ENCODE data around the gene SCNN1B.
"Not testable (repeated sequence)": the region's sequence is repeated elsewhere in the genome, so short reads cannot be mapped to it uniquely, and the experiment has no call there.

Gene SCNN1B

DNA sequence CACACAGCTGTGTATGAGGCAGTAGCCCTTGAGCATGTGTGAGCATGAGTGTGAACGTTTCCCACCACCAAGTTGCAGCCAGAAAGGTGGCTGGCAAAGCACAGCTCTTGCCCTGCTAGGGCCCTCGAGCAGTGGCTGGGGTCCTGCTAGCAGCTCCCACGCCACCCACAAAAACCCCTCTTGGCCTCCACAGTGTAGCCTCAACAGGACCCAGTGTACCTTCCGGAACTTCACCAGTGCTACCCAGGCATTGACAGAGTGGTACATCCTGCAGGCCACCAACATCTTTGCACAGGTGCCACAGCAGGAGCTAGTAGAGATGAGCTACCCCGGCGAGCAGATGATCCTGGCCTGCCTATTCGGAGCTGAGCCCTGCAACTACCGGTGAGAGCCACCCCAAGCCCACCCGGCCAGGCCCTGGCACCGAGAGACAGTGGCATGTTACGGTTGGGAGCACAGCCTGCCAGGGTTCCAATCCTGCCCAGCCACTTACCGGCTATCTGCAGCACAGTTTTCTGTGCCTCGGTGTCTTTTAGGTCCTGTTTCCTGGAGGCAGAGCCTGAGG lies 53.1 kb downstream of the SCNN1B start:
- DNase-seq (ENCODE audit: low spot score) = no peak

DNA sequence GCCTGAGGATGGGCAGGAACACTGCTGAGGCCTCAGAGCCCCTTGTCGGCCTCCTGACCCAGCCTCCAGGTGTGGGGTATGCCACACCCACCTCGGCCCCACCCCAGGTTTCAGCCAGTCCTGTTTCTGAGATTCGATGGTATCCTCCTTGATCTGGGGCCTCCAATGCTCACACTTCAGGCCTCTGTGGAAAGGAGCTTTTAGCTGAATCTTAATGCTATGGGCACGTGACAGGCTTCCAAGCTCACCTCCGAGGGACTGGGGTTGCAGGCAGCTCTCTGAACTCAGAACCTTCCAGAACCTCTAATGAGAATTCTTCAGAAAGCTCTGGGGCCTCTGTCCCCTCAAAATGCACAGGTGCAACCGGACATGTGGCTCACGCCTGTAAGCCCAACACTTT lies 54.8 kb downstream of the SCNN1B start:
- no peak for DNase-seq (ENCODE audit: low spot score)

DNA sequence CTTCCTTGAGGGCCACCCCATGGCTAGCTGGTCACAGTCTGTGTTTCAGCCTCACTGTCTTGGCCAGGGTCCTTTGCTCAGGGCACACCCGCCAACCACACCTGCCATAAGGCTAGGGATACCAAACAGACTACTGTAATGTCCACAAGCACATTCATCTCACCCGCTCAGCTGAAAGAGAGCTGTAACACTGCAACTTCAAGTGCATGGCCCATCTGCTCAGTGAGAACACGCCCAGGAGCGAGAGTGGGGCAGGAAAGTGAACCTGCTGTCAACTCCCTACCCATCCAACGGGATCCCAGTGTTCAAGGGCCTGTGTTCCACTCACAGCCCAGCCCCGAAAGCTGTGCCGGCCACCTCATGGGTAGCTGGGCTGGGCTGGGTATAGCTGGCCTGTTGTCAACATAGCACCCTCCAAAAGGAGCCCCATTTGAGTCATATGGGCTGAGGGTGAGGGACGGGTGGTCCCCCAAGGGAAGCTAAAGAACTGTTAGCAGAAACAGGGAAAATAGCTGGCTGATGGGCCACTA lies 55.7 kb downstream of the SCNN1B start:
- DNase-seq (ENCODE audit: low spot score) = no peak

DNA sequence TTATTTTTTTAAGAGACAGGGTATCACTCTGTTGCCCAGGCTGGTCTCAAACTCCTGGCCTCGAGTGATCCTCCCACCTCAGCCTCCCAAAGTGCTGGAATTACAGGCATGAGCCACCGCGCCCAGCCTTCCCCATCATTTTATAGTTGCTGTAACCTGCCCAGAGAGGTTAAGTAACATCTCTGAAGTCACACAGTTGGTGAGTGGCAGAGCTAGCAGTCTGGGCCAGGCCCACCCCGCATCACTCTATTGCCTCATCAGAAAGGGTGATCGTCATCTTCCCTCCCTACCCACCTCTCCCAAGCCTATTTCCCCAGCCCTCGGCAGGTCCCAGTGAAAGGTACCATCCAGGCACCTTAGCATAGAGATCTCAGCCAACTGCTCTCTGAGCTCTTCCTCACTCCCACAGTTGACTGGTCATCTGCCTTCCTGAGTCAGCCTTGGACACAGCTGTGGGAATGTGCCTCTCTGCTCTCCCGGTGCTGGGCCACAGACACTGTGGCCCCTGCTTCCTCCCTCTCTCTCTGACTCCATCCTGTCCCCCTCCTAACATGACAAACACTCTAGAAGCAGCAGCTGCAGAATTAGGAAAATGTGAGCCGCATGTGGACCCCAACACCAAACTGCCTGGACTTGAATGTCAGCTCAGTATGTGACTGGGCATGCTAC lies 57.1 kb downstream of the SCNN1B start:
- no peak for DNase-seq (ENCODE audit: low spot score)

DNA sequence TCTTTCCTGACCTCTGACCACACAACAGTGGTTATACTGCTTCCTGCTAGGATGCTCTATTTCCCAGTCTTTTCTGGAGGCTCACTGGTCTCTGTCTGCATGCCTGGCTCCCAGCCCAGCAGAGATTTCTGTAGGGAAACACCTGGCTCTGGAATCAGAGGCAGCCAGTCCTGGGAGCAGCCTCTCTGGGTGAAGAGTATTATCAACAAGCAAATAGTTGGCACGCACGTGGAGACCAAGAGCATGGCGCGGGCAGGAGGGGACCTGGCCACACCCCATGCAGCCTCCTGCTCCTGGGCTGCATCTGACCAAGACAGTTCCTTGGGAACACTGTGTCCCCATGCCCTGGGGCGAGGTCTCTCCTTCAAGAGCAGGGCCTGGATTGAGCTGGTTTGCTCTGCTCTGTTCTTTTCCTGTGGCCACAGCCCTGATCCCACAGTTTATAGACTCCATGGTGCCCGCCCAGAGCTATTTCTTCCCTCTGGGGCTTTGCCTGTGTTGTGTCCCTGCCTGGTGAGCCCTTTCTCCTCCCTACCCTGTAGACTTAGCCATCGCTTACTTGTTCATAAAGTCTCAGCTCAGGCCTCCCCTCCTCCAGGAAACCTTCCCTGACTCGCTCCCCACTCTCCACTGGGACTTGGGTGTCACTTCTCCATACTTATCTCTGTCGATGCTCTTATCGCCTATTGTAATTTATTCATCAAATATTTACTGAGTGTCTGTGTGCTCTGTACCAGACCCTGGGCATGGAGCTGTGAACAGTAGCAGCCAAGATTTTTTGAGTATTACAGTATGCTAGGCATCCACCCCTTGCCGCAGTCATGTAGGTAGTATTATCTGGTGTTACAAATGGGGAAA lies 60.6 kb downstream of the SCNN1B start:
- no peak for DNase-seq (ENCODE audit: low spot score)

DNA sequence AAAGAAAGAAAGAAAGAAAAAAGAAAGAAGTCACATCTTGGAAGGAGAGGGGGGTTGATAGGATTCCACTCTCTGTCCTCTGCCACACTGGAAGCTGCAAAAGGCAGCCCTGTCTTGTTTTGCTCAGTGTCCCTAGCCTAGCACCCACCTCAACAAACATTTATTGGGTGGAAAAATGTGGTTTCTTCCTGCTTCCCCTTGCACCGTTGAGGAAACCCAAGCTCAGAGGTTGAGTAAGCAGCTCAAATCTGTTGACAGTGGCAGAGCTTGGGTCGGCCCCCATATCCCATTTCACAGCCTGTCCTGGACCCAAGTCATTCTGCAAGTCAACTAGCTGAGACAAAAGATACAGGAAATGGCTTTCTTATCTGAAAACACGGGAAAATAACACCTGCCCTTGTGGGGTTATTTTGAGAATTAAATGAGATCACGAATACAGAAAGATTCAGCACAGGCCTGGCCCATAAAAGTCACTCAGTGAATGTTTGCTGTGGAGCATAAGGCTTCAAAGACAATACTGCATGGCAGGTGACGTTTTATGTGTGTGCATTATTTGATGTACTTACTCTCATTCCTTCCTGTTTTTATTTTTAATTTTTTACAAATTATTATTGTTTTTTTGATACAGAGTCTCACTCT lies 63.6 kb downstream of the SCNN1B start:
- no peak for DNase-seq (ENCODE audit: low spot score)

DNA sequence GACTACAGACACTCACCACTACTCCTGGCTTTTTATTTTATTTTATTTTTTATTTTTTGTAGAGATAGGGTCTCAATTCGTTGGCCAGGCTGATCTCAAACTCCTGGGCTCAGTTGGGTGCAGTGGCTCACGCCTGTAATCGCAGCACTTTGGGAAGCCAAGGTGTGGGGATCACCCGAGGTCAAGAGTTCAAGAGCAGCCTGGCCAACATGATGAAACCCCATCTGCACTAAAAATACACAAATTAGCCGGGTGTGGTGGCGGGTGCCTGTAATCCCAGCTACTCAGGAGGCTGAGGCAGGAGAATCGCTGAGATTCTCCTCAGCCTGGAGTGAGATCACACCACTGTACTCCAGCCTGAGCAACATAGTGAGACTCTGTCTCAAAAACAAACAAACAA lies 64.2 kb downstream of the SCNN1B start:
- not testable (repeated sequence) for DNase-seq (ENCODE audit: low spot score)

DNA sequence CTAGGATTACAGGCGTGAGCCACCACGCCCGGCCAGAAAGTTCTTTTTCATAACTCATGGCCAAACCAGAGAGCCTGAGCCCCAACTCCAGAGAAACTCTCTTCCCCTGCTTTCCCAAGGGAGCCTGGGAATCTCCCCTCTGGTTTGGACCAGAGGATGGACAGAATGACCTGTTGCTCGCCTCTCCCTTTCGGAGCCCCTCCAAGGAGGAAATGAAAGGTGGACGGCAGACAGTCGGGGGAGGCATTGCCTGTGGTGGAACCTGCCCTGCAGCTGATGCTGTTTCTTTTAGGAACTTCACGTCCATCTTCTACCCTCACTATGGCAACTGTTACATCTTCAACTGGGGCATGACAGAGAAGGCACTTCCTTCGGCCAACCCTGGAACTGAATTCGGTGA lies 65.5 kb downstream of the SCNN1B start:
- no peak for DNase-seq (ENCODE audit: low spot score)

DNA sequence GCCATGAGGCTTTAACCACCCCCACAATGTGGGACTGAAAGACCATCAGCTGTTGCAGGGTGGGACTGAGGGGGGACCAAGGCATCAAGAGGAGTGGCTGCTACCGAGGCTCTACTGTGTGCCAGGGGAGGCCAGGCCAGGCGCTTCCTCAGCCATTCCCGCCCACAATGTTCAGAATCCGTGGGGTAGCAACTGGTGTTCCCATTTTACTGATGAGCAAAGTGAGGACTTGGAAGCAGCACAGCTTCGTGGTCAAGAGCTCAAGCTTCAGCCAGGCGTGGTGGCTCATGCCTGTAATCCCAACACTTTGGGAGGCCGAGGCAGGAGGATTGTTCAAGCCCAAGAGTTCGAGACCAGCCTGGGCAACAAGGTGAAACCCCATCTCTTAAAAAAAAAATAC lies 65.9 kb downstream of the SCNN1B start:
- DNase-seq (ENCODE audit: low spot score) = no peak

DNA sequence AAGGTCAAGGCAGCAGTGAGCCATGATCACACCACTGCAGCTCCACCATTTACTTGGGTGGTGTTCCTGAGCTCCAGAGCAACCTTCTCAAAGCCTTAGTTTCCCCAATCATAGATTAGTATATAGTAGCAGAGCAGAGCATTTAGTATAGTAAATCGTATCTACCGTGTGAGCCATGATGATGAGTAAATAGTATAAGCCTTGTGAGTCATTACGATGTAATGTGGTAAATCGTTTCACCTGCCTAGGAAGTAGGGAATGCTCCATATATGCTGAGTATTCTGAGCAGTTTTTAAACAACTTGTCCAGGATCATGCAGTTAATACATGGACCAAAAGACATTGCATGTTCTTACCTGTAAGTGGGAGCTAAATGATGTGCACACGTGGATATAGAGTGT lies 66.4 kb downstream of the SCNN1B start:
- no peak for DNase-seq (ENCODE audit: low spot score)

DNA sequence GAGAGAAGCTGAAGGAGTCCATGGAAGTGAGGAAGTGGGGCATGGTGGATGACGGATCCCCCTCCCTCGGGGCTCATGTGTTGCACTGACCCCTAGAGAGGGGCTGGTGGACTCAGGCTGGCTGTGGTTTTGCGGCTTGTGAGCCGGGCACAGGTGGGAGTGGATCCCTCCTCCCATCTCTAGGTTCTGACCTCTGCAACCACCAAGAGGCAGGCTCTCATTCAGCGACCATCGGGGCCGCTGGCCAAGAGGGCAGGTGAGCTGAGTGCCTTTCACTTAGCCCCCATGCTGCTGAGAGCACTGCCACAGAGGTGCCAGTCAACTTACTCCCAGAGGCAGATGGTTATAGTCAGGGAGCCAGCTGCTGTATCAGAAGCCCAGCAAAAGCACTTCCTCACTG lies 67.3 kb downstream of the SCNN1B start:
- DNase-seq (ENCODE audit: low spot score) = no peak

DNA sequence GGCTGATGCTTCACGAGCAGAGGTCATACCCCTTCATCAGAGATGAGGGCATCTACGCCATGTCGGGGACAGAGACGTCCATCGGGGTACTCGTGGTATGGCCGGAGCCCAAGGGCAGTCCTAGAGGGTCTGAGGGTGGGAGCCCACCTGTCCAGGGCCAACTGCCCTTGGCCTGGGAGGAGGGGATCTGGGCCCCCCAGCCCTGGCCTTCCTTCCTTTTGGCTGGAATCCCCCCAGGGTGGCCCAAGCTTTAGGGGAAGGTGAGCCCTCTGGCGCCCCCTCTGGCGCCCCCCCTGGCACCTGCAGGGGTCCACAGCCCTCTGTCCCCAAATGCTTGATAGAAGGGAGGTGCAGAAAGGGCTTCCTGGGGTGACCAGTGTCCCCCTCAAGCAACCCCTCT lies 69.3 kb downstream of the SCNN1B start:
- no peak for DNase-seq (ENCODE audit: low spot score)

DNA sequence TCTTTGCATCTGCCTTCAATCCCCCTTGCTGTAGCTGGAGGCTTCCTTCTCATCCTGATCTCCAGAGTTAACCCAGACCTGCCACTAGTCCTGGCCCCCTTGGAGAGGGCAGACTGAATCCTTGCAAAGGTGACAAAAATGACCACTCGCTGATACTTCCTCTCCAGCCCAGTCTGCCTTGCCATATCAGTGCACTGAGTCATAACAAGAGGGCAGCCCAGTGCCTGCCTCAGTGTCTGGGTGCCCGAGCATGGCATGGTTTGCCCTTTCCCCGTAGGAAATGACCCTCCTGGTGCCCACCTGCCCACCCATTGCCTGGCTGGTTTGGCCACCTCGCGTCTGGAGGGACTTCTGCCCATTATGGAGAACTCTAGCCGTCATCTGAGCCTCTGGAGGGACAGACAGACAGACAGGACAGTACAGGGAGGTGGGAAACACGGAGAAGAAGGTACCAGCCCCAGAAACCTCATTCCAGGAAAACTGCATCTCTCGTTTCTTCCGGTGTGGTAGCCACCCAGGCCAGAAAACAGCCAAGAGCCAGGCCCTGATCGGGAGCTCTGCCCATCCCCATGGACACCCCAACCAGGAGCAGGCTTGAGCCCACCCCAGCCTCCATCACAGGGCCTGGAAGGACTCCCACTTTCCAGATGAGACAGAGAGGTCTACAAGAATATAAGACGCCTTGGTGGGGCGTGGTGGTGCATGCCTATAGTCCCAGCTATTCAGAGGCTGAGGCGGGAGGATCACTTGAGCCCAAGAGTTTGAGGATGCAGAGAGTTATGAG lies 71.5 kb downstream of the SCNN1B start:
- DNase-seq (ENCODE audit: low spot score) = no peak

DNA sequence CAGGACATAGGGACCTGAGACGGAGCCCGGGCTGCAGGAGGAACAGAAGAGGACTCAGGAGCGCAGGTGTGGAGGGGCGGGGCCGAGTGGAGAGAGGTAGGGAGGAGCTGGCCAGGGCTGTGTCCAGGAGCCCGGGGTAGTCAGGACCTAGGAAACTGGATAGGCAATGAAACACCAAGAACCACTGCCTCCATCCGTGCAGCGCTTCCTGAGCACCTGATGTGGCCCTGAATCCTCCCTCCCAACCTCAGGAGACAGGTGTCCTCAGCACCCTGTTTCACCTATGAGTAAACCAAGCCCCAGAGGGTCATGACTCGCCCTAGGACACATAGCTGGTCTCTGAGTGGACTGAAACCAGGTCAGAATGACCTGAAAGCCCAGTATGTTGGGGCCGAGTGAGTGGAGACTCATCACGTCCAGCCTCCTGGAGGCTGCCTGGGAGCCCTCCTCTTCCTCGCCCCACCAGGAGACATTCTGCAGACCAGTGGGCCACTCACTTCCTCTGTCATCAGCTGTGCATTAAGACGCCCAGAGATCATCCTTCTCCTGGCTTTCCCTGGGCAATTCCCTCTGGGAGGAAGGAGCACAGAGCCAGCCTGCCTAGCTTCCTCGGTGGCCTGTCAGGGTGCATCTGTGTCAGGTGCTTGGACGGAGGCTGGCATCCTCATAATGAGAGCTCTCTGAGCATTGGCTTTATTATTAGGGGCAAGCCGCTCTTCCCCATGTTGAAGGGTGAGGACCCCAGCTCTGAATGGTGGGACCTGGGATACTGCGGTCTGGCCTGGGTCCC lies 72.8 kb downstream of the SCNN1B start:
- DNase-seq (ENCODE audit: low spot score) = no peak

DNA sequence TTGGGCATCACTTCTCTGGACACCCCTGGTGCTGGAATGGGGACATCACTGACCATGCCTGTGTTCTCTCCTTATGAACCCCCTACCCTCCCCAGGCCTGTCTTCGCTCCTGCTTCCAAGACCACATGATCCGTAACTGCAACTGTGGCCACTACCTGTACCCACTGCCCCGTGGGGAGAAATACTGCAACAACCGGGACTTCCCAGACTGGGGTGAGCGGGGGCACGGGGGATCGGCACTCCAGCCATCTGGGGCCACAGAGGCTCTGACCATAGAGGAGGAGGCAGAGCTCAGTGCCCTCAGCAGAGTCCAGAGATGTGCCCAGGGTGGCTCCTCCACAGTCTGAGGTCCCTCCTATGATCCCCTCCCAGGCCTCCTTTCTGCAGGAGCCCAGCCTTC lies 73.5 kb downstream of the SCNN1B start:
- DNase-seq (ENCODE audit: low spot score) = no peak

DNA sequence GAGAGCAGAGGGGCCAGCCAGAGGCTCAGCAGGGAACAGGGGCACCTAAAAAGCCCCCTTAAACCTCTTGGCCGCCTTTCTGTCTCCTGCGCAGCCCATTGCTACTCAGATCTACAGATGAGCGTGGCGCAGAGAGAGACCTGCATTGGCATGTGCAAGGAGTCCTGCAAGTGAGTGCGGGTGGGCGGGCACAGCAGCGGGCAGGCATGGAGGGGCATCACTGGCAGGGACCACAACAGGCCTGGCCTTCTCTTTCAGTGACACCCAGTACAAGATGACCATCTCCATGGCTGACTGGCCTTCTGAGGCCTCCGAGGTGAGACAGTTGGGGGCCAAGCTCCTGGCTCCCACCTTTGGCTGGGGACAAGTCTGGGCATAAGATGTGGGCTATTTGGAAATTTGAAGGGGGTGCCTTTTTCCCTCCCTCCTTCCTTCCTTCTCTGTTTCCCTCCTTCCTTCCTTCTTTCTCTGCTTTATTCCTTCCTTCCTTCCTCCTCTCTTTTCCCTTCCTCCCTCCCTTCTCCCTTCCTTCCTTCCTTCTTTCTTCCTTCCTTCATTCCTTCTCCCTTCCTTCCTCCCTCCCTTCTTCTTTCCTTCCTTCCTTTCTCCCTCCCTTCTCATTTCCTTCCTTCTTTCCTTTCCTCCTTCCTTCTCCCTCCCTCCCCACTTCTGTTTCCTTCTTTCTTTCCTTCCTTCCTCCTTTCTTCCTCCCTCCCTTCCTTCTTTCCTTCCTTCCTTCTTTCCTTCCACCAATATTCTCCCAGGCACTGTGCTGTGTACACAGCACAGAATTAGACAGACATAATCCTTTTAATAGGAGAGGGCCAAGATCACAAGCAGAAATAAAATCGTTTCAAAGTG lies 75.2 kb downstream of the SCNN1B start:
- DNase-seq (ENCODE audit: low spot score) = no peak

DNA sequence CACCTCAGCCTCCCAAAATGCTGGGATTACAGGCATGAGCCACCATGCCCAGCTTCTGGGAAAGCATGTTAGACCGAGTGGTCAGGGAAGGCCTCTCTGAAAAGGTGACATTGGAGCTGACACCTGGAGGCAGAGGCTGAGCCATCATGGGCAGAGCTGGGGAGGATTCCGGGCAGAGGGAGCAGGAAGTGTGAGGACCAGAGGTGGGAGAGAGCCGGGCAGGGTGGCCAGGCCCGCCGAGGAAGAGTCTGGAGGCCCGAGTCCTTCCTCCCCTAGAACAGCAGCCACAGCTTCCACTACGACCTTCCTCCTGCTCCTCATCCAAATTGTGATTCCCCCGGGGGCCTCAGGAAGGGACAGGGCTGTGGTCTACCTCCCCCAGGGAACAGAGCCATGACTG lies 76.2 kb downstream of the SCNN1B start:
- DNase-seq (ENCODE audit: low spot score) = no peak

DNA sequence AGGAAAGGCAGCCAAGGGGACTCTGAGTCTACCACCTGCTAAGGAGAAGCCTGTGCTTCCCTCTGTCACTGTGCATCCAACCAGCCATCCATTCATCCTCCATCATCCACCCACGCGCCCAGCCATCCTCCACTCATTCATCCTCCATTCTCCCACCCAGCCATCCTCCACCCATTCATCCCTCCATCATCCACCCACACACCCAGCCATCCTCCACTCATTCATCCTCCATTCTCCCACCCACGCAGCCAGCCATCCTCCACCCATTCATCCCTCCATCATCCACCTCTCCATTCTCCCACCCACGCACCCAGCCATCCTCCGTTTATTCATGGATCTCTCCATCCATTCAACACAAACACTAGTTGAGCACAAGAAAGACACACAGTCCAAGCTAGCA lies 76.8 kb downstream of the SCNN1B start:
- DNase-seq (ENCODE audit: low spot score) = no peak

DNA sequence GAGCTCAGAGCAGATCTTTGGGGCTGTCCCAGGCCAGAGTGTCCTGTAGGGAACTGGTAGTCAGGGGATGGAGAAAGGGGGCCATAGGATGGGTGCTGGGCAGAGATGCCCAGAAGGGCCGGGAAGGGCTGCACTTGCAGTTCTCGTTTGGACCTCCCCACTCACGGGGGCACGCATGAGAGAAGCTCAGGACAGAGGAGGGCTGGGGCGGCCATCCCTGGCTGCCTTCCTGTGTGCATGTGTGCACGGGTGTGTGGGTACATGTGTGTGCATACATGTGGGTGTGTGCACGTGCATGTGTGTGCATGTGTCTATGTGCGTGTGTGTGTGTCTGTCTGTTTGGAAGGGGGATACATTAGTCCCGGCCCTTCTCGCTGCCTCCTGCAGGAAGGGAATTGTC lies 77.6 kb downstream of the SCNN1B start:
- no peak for DNase-seq (ENCODE audit: low spot score)

DNA sequence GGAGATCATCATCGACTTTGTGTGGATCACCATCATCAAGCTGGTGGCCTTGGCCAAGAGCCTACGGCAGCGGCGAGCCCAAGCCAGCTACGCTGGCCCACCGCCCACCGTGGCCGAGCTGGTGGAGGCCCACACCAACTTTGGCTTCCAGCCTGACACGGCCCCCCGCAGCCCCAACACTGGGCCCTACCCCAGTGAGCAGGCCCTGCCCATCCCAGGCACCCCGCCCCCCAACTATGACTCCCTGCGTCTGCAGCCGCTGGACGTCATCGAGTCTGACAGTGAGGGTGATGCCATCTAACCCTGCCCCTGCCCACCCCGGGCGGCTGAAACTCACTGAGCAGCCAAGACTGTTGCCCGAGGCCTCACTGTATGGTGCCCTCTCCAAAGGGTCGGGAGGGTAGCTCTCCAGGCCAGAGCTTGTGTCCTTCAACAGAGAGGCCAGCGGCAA lies 78.4 kb downstream of the SCNN1B start:
- no peak for DNase-seq (ENCODE audit: low spot score)
